ENCODE data around the gene AGAP5. TPM values are rescaled to one million over a fixed set of nuclear protein-coding genes. Genes with fewer than 3 reads are reported as not detected.
"Not testable (repeated sequence)": the region's sequence is repeated elsewhere in the genome, so short reads cannot be mapped to it uniquely, and the experiment has no call there.

Gene AGAP5
- total RNA-seq, 1 experiment from 2014 or later, result 6.6 TPM

DNA sequence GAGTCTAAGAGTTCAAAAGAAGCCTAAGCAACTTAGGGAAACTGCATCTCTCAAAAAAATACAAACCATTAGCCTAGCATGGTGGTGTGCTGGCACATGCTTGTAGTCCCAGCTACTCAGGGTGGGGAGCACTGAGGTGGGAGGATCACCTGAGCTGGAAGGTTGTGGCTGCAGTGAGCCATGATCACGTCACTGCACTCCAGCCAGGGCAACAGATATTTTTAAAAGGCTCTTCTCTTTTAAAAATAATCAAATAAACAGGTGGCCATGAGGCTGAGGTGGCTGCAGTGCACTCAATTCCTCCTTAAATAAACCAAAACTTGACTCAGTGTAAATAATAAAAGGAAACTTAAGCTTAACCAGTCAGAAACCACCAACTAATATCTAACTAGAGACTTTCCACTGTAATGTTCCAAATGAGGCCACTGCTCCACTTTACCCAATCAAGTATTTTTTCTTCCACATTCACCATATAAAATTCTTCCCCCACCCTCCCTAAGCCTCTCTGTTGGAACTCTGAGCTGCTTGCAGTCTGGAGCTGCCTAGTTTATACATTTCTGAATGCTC is 7.7 kb upstream of the AGAP5 start:
- H3K4me1 ChIP-seq (ENCODE audit: control insufficient read depth, insufficient read depth, low read length); H3K9me3 ChIP-seq (ENCODE audit: control insufficient read depth, insufficient read depth, low read depth, low read length); H3K27ac ChIP-seq (ENCODE audit: low read length); intact Hi-C loops (cut with micrococcal nuclease; ENCODE audit: unreplicated experiment); BruUV-seq (replicated peaks); H3K36me3 ChIP-seq (ENCODE audit: control insufficient read depth, insufficient read depth, low read length); H3K27me3 ChIP-seq (ENCODE audit: control insufficient read depth, insufficient read depth, low read length); CTCF ChIA-PET; POLR2A ChIA-PET; DNase-seq (ENCODE audit: low read depth, low spot score); H3K4me3 ChIP-seq (ENCODE audit: low read depth in 2 of 2, low read length in 2 of 2); ATAC-seq; in situ Hi-C loops (cut with HindIII; ENCODE audit: low pct_unique_long_range_greater_than_20kb, low sequenced_read_pairs): not testable (repeated sequence)

DNA sequence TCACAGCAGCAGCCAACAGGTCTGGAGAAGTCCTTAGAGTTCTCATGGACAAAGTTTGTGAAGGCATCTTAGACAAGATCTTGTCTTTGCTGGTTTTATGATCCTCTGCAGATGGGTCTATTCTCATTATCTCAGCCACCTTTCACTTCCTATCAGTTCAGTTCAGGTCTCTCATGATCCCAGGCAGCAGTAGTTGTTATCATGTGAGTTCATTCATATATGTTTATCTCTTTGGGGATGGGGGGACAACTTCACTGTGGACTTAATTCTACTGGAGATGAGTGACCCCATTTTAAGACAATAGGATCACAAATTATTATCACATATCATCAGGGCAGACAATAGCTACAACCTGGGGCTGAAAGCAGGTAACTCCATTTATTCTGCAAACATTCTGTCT is 6.0 kb upstream of the AGAP5 start:
- H3K36me3 ChIP-seq (ENCODE audit: control insufficient read depth, insufficient read depth, low read length); DNase-seq (ENCODE audit: low read depth, low spot score); H3K9me3 ChIP-seq (ENCODE audit: control insufficient read depth, insufficient read depth, low read depth, low read length); H3K4me3 ChIP-seq (ENCODE audit: low read depth in 2 of 2, low read length in 2 of 2); H3K27me3 ChIP-seq (ENCODE audit: control insufficient read depth, insufficient read depth, low read length); POLR2A ChIA-PET; ATAC-seq; CTCF ChIA-PET; H3K4me1 ChIP-seq (ENCODE audit: control insufficient read depth, insufficient read depth, low read length); H3K27ac ChIP-seq (ENCODE audit: low read length); intact Hi-C loops (cut with micrococcal nuclease; ENCODE audit: unreplicated experiment); BruUV-seq (replicated peaks); in situ Hi-C loops (cut with HindIII; ENCODE audit: low pct_unique_long_range_greater_than_20kb, low sequenced_read_pairs): not testable (repeated sequence)

DNA sequence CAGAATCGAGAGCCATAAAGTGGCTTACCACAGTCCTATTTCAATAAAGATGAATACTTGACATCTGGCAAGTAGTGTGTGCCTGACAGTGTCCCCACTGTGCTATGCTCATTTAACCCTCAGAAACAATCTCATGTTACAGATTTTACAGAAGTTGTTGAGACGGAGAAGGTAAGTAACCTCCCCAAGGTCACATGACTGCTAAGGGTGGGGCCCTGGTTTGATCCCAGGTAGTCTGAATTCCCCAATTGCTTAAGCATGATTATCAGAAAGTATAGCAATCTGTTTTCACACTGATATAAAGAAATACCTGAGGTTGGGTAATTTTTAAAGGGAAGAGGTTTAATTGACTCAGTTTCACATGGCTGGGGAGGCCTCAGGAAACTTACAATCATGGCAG is 910 bp upstream of the AGAP5 start:
- H3K4me3 ChIP-seq (ENCODE audit: low read depth in 2 of 2, low read length in 2 of 2); intact Hi-C loops (cut with micrococcal nuclease; ENCODE audit: unreplicated experiment); ATAC-seq; in situ Hi-C loops (cut with HindIII; ENCODE audit: low pct_unique_long_range_greater_than_20kb, low sequenced_read_pairs); H3K4me1 ChIP-seq (ENCODE audit: control insufficient read depth, insufficient read depth, low read length); H3K27me3 ChIP-seq (ENCODE audit: control insufficient read depth, insufficient read depth, low read length); H3K27ac ChIP-seq (ENCODE audit: low read length); H3K36me3 ChIP-seq (ENCODE audit: control insufficient read depth, insufficient read depth, low read length); DNase-seq (ENCODE audit: low read depth, low spot score); BruUV-seq (replicated peaks); POLR2A ChIA-PET; H3K9me3 ChIP-seq (ENCODE audit: control insufficient read depth, insufficient read depth, low read depth, low read length); CTCF ChIA-PET: not testable (repeated sequence)

DNA sequence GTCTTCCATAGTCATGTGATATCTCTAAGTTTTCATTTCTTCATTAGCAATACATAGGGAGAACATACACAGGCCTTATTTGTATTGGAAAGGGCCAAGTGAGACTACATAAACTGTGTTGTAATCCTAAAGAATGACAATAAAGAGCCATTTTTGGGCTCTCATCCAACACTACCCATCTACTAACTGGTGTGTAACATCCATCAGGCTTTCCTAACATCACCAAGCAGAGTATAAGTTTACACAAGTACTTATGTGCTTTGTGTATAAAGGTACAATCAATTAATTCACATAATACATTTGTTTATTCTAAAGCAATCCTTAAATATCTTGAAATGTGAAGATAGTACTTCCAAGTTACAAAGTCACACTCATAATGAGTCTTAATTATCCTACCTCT is 2.6 kb downstream of the AGAP5 start:
- in situ Hi-C loops (cut with HindIII; ENCODE audit: low pct_unique_long_range_greater_than_20kb, low sequenced_read_pairs); POLR2A ChIA-PET; H3K27ac ChIP-seq (ENCODE audit: low read length); ATAC-seq; BruUV-seq (replicated peaks); DNase-seq (ENCODE audit: low read depth, low spot score); H3K9me3 ChIP-seq (ENCODE audit: control insufficient read depth, insufficient read depth, low read depth, low read length); intact Hi-C loops (cut with micrococcal nuclease; ENCODE audit: unreplicated experiment); H3K36me3 ChIP-seq (ENCODE audit: control insufficient read depth, insufficient read depth, low read length); CTCF ChIA-PET; H3K27me3 ChIP-seq (ENCODE audit: control insufficient read depth, insufficient read depth, low read length); H3K4me3 ChIP-seq (ENCODE audit: low read depth in 2 of 2, low read length in 2 of 2); H3K4me1 ChIP-seq (ENCODE audit: control insufficient read depth, insufficient read depth, low read length): not testable (repeated sequence)

DNA sequence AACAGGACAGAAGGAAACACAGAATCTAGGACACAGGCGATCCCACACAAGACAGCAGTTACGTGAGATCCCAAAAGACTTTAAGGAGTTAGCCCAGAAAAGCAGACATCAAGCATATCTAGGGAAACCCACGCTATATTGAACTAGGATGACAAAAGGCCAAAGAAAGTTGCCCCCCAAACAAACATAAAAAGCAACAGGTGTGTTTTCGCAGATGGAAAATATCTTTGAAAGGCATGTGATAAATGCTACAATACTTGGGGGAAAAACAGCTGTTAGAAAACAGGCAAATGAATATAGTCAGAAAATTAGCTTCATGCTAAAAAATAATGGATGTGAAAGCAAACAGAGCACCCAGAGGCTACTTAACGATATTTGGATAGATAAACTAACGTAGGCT is 7.2 kb downstream of the AGAP5 start:
- CTCF ChIA-PET; BruUV-seq (replicated peaks); H3K4me1 ChIP-seq (ENCODE audit: control insufficient read depth, insufficient read depth, low read length); in situ Hi-C loops (cut with HindIII; ENCODE audit: low pct_unique_long_range_greater_than_20kb, low sequenced_read_pairs); H3K36me3 ChIP-seq (ENCODE audit: control insufficient read depth, insufficient read depth, low read length); H3K4me3 ChIP-seq (ENCODE audit: low read depth in 2 of 2, low read length in 2 of 2); ATAC-seq; intact Hi-C loops (cut with micrococcal nuclease; ENCODE audit: unreplicated experiment); POLR2A ChIA-PET; DNase-seq (ENCODE audit: low read depth, low spot score); H3K27ac ChIP-seq (ENCODE audit: low read length); H3K27me3 ChIP-seq (ENCODE audit: control insufficient read depth, insufficient read depth, low read length); H3K9me3 ChIP-seq (ENCODE audit: control insufficient read depth, insufficient read depth, low read depth, low read length): not testable (repeated sequence)

DNA sequence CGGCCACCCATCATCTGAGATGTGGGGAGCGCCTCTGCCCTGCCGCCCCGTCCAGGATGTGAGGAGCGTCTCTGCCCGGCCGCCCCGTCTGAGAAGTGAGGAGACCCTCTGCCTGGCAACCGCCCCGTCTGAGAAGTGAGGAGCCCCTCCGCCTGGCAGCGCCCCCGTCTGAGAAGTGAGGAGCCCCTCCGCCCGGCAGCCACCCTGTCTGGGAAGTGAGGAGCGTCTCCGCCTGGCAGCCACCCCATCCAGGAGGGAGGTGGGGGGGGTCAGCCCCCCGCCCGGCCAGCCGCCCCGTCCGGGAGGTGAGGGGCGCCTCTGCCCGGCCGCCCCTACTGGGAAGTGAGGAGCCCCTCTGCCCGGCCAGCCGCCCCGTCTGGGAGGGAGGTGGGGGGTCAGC is 8.3 kb downstream of the AGAP5 start:
- H3K36me3 ChIP-seq (ENCODE audit: control insufficient read depth, insufficient read depth, low read length); intact Hi-C loops (cut with micrococcal nuclease; ENCODE audit: unreplicated experiment); CTCF ChIA-PET: not testable (repeated sequence)

DNA sequence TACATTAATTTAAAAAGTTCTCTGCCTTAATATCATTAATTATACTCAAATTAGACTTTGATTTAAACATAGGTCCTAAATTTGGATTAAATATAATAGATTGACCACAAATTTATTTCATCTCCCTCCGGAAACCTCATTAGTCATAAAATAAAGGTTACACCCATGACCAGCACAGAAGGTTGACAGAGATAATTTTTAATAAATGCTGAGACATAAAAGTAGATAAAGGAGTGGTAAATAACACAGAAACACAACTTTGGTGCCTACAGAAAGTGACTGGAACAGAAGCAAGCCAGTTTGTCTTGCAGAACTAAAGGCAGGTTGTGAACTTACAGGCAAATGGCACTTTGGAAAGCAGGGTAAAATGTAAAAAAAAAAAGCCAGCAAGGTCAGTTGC is 10.3 kb downstream of the AGAP5 start:
- H3K9me3 ChIP-seq (ENCODE audit: control insufficient read depth, insufficient read depth, low read depth, low read length); H3K4me1 ChIP-seq (ENCODE audit: control insufficient read depth, insufficient read depth, low read length); BruUV-seq (replicated peaks); CTCF ChIA-PET; intact Hi-C loops (cut with micrococcal nuclease; ENCODE audit: unreplicated experiment); H3K27ac ChIP-seq (ENCODE audit: low read length); in situ Hi-C loops (cut with HindIII; ENCODE audit: low pct_unique_long_range_greater_than_20kb, low sequenced_read_pairs); ATAC-seq; DNase-seq (ENCODE audit: low read depth, low spot score); H3K27me3 ChIP-seq (ENCODE audit: control insufficient read depth, insufficient read depth, low read length); H3K4me3 ChIP-seq (ENCODE audit: low read depth in 2 of 2, low read length in 2 of 2); POLR2A ChIA-PET; H3K36me3 ChIP-seq (ENCODE audit: control insufficient read depth, insufficient read depth, low read length): not testable (repeated sequence)

More for the DNA sequence above, 8.3 kb downstream of the AGAP5 start:
- ATAC-seq; H3K27me3 ChIP-seq (ENCODE audit: control insufficient read depth, insufficient read depth, low read length); H3K4me1 ChIP-seq (ENCODE audit: control insufficient read depth, insufficient read depth, low read length); POLR2A ChIA-PET; H3K27ac ChIP-seq (ENCODE audit: low read length); DNase-seq (ENCODE audit: low read depth, low spot score); in situ Hi-C loops (cut with HindIII; ENCODE audit: low pct_unique_long_range_greater_than_20kb, low sequenced_read_pairs); H3K9me3 ChIP-seq (ENCODE audit: control insufficient read depth, insufficient read depth, low read depth, low read length); H3K4me3 ChIP-seq (ENCODE audit: low read depth in 2 of 2, low read length in 2 of 2); BruUV-seq (replicated peaks): not testable (repeated sequence)

DNA sequence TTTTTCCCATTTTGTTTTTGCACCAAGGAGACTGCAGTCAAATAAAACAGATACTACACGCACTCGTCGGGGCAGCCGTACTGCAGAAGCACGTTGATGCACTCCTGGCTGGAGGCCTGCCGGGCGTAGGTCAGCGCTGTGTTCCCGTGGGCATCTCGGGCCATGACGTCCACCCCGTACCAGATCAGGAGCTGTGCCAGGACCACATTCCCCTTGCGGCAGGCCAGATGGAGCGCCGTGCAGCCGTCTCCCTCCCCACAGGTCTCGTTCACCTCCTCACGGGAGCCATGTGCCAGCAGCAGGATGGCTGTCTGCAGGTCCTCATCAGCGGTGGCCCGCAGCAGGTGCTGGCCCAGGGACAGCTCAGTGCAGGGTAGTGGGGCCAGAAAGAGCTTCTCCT is 23.4 kb downstream of the AGAP5 start:
- POLR2A ChIA-PET; H3K4me1 ChIP-seq (ENCODE audit: control insufficient read depth, insufficient read depth, low read length); ATAC-seq; H3K4me3 ChIP-seq (ENCODE audit: low read depth in 2 of 2, low read length in 2 of 2); intact Hi-C loops (cut with micrococcal nuclease; ENCODE audit: unreplicated experiment); CTCF ChIA-PET; BruUV-seq (replicated peaks); in situ Hi-C loops (cut with HindIII; ENCODE audit: low pct_unique_long_range_greater_than_20kb, low sequenced_read_pairs); H3K36me3 ChIP-seq (ENCODE audit: control insufficient read depth, insufficient read depth, low read length); H3K9me3 ChIP-seq (ENCODE audit: control insufficient read depth, insufficient read depth, low read depth, low read length); H3K27me3 ChIP-seq (ENCODE audit: control insufficient read depth, insufficient read depth, low read length); DNase-seq (ENCODE audit: low read depth, low spot score); H3K27ac ChIP-seq (ENCODE audit: low read length): not testable (repeated sequence)

Measured in Panc1 (cell line).